Calu3 (cell line): ENCODE results near the gene HOXC6. TPM values are rescaled to one million over a fixed set of nuclear protein-coding genes. Genes with fewer than 3 reads are reported as not detected.

ENCODE experiments used
- BruUV-seq: library from RNA; stranded (reverse); fragments of 400-500 nt; replicated peaks from 2 replicates; lab custom pipeline; 2021; lab: Mats Ljungman, UMichigan
- CTCF ChIA-PET: fragments of 300-600 bp; sonication (Branson Sonifier 250); formaldehyde crosslinking; loops from one replicate; lab custom pipeline; 2022; ENCODE audit warnings: antibody characterized with exemption; lab: Charles Lee
- DNase-seq: peaks from one replicate; pipeline ENCODE4 v3.0.0; 2022
- H3K27ac Mint-ChIP-seq: one replicate; pipeline ENCODE4 v1.8.0; 2022; ENCODE audit warnings: mixed read lengths; ENCODE audit not compliant: unreplicated experiment
- H3K27me3 Mint-ChIP-seq: one replicate; pipeline ENCODE4 v1.8.0; 2022; ENCODE audit warnings: mixed read lengths; ENCODE audit not compliant: unreplicated experiment
- H3K36me3 Mint-ChIP-seq: one replicate; pipeline ENCODE4 v1.8.0; 2022; ENCODE audit warnings: mild to moderate bottlenecking, moderate library complexity, mixed read lengths; ENCODE audit not compliant: insufficient read depth, unreplicated experiment
- H3K4me1 Mint-ChIP-seq: one replicate; pipeline ENCODE4 v1.8.0; 2022; ENCODE audit warnings: mild to moderate bottlenecking, low read depth, mixed read lengths; ENCODE audit not compliant: unreplicated experiment
- H3K4me3 Mint-ChIP-seq: one replicate; pipeline ENCODE4 v1.8.0; 2022; ENCODE audit warnings: mild to moderate bottlenecking, low read depth, moderate library complexity, mixed read lengths; ENCODE audit not compliant: unreplicated experiment
- H3K9me3 Mint-ChIP-seq: one replicate; pipeline ENCODE4 v1.8.0; 2022; ENCODE audit warnings: low read depth, mixed read lengths; ENCODE audit not compliant: unreplicated experiment
- CTCF ChIP-seq: fragments of 200-600 bp; IDR thresholded peaks from one replicate; pipeline ENCODE4 v1.8.0; 2022; ENCODE audit warnings: antibody characterized with exemption; ENCODE audit not compliant: unreplicated experiment
- intact Hi-C: fragments of 100-400 bp; cut with micrococcal nuclease; formaldehyde crosslinking; loops from one replicate; pipeline ENCODE4 v1.10.0; 2022; ENCODE audit not compliant: unreplicated experiment
- total RNA-seq: library from RNA; stranded (reverse); gene quantifications from 2 replicates; pipeline ENCODE4 v1.2.3, GENCODE V29; 2022

Gene HOXC6
- total RNA-seq, 1 experiment from 2014 or later = 1.2 TPM

GRCh38 chr12:54060174-54060974 lies 32.1 kb downstream of the HOXC6 start:
- no peak for TF ChIP-seq CTCF
- no peak overlapping the region for H3K27ac Mint-ChIP-seq
- H3K4me1 Mint-ChIP-seq = no peaks in the 10 kb centered on the region
- CTCF ChIA-PET = interaction anchor here (0.5 kb wide), 1 partner anchor 51 kb away, joined by 8 read pairs; the partner anchor contains the start of gene HOXC8
- no peaks in the 10 kb centered on the region for H3K9me3 Mint-ChIP-seq
- BruUV-seq = no TSS peak
- H3K36me3 Mint-ChIP-seq = no peaks in the 10 kb centered on the region
- DNase-seq = no peak
- no peak overlapping the region for H3K4me3 Mint-ChIP-seq
- intact Hi-C loops = no loop called here
- peaks cover 90% of the 10 kb centered on the region for H3K27me3 Mint-ChIP-seq

GRCh38 chr12:54060975-54061778 lies 32.9 kb downstream of the HOXC6 start:
- peaks cover 90% of the 10 kb centered on the region for H3K27me3 Mint-ChIP-seq
- BruUV-seq = no TSS peak
- intact Hi-C loops = no loop called here
- H3K4me3 Mint-ChIP-seq = no peak overlapping the region
- no peaks in the 10 kb centered on the region for H3K9me3 Mint-ChIP-seq
- CTCF ChIA-PET = no interaction called here
- DNase-seq = no peak
- no peaks in the 10 kb centered on the region for H3K4me1 Mint-ChIP-seq
- TF ChIP-seq CTCF = no peak
- H3K36me3 Mint-ChIP-seq = no peaks in the 10 kb centered on the region
- H3K27ac Mint-ChIP-seq = no peak overlapping the region

GRCh38 chr12:54065677-54066076 lies 37.4 kb downstream of the HOXC6 start:
- Mint-ChIP-seq H3K36me3 (no peaks in the 10 kb centered on the region), H3K27ac (no peak overlapping the region), H3K27me3 (peaks cover 76% of the 10 kb centered on the region), H3K9me3 (no peaks in the 10 kb centered on the region), H3K4me1 (no peaks in the 10 kb centered on the region), H3K4me3 (no peak overlapping the region)
- DNase-seq = no peak
- intact Hi-C loops = no loop called here
- no peak for TF ChIP-seq CTCF
- no TSS peak for BruUV-seq
- CTCF ChIA-PET = no interaction called here

- no peaks in the 10 kb centered on the region for H3K4me1 Mint-ChIP-seq
- H3K27ac Mint-ChIP-seq = no peak overlapping the region
- no peaks in the 10 kb centered on the region for H3K9me3 Mint-ChIP-seq
- no peak for TF ChIP-seq CTCF
- CTCF ChIA-PET = interaction anchor here (0.7 kb wide), 1 partner anchor 57 kb away, joined by 4 read pairs; the partner anchor contains the start of gene HOXC8
- BruUV-seq = no TSS peak
- no peaks in the 10 kb centered on the region for H3K36me3 Mint-ChIP-seq
- intact Hi-C loops = no loop called here
- no peak overlapping the region for H3K4me3 Mint-ChIP-seq
- peaks cover 76% of the 10 kb centered on the region for H3K27me3 Mint-ChIP-seq
- no peak for DNase-seq
Observed at GRCh38 chr12:54066408-54066807, 38.2 kb downstream of the HOXC6 start.
